SK-N-MC (cell line): Measurements from ENCODE around the gene CTTNBP2NL.

Experiments used
- EZH2 ChIP-seq: fragments of 200-600 bp; sonication (generic); IDR thresholded peaks from one replicate; pipeline ENCODE4 v1.6.1; 2017; ENCODE audit warnings: antibody characterized with exemption
- POLR2AphosphoS5 ChIP-seq: IDR thresholded peaks from 2 replicates; pipeline ENCODE4 v1.6.1; 2012; ENCODE audit warnings: mild to moderate bottlenecking, low read depth, low read length, borderline replicate concordance

DNA sequence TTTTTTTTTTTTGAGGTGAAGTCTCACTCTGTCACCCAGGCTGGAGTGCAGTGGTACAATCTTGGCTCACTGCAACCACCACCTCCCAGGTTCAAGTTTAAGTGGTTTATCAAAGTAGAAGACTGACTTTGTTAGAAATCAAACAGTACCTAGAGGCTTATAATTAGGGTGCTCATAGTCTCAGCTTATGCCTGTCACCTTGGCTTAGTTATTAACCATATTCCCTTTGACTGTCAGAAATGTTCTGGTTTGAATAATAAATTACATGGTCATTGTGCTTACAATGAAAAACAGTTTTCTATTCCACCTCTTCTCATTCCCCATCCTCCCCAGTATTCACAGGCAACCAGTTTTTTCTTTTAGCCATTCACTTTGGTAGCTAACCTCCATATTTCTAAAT, 54.8 kb downstream of the CTTNBP2NL start:
- TF ChIP-seq POLR2AphosphoS5 (no peak), EZH2 (no peak)
